Frontal cortex (tissue), 4 donors: ENCODE measurements around the gene LMOD3. TPM values are rescaled to one million over a fixed set of nuclear protein-coding genes. Genes with fewer than 3 reads are reported as not detected.

Source experiments
- DNase-seq, 2 donors: peaks; one replicate each; pipeline ENCODE4 v3.0.0; 2012; ENCODE audit warnings: low spot score in 2 of 2
- FAIRE-seq: peaks from 2 replicates; lab custom pipeline; 2012; peaks lifted over from hg19 to GRCh38; lab: Jason Lieb, UNC
- total RNA-seq: library from RNA; depleted of rRNA; stranded (reverse); fragments of >200 nt; gene quantifications from one replicate; pipeline ENCODE4 v1.2.3, GENCODE V29; 2014
- donor health status: control.
- donor health status: control.
- donor health status: control.

Gene LMOD3
- total RNA-seq = 0.41 TPM

DNA sequence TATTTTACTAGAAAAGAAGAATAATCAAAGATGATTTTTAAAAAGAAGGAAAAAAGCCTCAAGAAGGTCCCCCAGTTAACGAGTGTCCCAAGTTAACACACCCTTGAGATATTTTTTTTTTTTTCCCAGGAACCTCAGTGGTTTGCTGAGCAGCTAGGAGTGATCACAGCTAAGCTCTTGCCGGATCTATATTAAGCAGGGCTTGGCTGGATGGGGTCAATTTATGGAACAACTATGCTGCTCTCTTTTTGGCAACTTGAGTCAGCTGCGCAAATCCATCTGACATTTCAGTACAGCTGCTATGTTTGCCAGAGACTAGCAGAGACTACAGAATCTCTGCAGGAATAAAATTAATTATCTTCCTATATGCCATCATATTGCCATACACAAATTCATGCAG is at the start of gene LMOD3:
TSS of gene LMOD3 (minus strand) at position 193 of the 400 bp plus-strand sequence. CDS start 209 bp downstream, outside the sequence.
- DNase-seq (no peak), FAIRE-seq (no peak)

DNA sequence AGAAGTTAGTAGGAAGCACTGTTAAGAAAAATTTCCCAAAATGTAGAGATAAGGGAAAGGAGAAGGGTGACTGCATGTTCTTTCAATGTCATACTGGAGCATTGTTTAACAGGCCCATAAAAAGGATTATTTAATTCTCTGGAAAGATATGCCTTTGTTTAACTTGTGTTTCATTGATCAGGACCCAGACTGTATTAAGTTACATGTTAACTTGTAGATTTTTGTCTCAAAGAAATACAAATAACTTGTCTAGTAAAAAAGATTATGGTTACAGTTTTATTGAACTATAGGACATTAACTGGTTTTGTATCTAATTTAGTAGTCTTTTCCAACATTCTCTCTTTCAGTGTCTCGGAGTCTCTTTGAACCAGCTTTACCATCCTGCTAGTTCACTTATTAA is 49.7 kb upstream of the LMOD3 start:
- no peak for DNase-seq
- FAIRE-seq = peak; percentile 10

DNA sequence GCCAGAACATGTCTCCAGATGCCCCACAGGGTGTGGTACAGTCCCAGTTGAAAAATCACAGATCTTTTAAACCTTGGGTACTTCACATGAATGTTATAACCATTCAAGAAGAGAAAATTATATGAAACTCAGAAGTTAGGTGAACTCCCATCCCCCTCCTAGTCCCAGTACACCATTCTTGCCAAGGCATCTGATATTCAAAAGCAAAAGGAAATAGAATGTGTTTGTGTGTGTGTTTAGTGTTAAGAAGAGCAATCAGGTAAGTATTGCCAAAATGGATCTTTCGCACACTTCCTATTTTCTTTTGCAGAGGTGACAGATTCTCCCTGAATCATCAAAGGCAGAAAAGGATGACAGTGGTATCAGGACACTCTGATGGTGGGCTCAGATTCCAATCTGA is 44.1 kb upstream of the LMOD3 start:
- no peak for DNase-seq
- FAIRE-seq = no peak

DNA sequence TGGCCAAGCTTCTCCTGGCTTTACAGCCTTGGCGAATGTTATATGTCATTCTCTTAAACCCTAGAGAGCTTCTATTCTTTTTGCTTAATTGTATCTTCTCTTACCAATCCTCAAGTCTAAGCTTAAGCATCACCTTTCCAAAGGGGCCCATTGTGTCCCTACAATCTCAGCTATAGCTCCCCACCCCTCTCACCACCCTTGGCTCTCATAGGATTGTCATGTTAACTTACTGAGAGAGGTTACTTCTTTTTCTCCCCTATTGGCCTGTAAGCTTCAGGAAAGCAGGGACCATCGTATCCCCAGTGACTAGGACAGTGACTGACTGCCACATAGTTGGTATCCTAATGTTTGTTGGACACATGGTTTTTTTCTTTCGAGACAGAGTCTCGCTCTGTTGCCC is 43.3 kb upstream of the LMOD3 start:
- DNase-seq (no peak), FAIRE-seq (no peak)

DNA sequence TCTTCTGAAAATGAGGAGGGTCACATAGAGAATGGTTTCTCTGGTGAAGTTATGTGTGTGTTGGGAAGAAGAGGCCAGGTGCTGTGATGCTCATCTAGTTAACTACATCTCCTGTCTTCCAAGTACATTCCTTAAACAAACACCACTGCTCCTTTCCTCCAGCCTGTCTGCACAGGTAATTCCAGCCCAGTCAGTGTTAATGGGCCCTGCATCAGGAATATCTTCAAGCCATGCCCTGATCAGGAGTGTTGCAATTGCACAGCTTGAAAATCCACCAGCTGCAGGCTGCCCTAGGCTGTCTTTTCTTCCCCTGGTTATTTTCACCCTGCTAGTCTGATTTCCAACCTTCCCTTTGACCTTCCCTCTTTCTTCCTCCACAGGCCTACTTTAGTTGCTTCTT is 41.9 kb upstream of the LMOD3 start:
- DNase-seq = no peak
- no peak for FAIRE-seq

DNA sequence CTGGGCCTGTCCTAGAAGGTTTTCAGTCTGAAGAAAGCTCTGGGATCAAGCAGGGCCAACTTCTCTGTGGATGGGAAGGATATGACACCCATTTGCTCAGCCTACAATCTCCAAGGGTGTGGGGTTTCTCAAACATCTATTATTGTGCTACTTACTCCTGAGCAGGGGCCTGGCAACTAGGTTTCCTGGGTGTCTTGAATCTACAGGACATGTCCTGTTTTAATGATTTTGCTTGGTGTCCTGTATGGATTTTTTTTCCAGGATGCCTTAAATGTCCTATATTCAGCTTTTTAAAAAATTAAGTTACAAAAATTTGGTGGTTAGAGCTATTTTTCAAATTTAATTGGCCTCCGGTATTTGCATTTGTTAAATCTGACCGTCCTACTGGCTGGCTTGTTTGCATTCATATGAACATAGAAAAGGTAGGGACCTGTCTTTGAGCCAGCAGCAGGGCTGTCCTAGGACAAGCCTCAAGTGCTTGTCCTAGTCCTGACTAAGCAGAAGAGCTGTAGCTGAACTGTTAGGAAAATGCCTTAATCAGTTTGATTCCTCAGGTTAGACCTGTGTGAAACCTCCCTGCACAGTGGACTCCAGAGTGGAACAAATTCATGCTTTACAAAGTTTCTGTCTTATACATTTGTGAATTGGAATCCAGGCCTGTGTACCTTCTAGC is 40.0 kb upstream of the LMOD3 start:
- DNase-seq = no peak
- no peak for FAIRE-seq

DNA sequence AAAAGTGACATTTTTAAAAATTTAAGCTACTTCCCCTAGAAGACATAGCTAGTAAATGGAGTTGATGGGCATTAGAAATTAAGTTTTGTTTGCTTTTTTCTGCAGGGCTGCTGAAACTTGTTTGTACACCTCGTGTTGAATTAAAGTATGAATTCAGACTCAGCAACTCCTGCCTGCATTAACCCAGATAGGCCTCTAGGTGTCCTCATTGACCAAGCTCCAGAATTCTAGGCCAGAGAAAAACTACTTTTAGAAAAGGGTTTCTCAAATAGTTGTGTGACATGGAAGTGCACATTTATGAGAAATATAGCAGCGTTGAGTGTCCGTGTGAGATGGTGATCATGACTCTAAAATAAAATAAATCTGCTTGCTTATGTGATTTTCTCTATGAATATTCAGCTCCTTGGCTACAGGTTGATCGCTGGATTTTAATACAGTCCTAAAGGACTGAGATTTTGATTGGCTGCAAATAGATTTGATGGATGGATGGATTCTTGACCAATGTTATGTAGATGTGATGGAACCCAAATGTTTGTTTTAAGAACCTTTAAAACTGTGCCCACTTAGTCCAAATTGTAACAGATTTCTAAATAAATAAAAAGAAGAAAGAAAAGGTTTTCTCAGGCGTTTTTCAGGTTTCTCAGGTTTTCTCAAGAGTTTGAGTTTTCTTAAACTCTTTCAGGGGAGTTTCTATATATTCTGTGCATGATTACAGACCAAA is 39.4 kb upstream of the LMOD3 start:
- peak; percentile 18 to 60 for DNase-seq

DNA sequence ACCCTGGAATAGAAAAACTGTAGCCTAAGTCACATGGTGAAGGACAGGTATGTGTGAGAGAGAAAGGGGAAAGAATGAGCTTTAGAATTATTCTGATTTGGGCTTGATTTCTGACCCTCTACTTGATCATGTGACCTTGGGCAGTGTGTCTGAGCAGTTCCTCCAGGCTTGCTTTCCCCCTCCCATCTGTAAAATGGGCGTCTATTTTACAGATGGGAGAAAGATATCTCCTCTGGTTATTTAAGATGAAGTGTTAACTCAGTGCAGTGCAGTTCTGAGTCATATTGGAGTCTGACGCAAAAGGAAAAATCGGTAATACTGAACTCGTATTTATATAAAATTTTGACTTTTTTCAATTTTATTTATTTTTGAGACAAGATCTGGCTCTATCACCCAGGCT is 38.1 kb upstream of the LMOD3 start:
- DNase-seq = no peak
- FAIRE-seq = no peak

More for the DNA sequence above, 39.4 kb upstream of the LMOD3 start:
- FAIRE-seq = peak; percentile 64

DNA sequence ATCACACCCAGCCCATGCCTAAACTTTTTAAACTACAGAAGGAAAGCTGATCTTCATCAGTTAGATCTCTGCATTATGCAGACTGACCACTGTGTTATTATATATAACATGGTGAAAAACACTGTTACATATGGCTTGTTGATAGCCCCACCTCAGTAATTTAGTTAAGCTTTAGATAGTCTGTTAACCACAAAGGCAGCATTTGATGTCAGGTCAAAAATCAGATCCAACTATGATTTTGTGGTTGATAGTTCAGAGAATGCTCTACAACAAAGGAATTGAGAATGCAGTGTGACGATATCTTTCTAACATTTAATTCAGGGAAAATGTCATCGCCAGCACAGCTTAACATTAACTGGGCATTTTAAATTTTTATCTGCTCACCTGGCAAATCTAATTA is 37.7 kb upstream of the LMOD3 start:
- no peak for FAIRE-seq
- DNase-seq = no peak

DNA sequence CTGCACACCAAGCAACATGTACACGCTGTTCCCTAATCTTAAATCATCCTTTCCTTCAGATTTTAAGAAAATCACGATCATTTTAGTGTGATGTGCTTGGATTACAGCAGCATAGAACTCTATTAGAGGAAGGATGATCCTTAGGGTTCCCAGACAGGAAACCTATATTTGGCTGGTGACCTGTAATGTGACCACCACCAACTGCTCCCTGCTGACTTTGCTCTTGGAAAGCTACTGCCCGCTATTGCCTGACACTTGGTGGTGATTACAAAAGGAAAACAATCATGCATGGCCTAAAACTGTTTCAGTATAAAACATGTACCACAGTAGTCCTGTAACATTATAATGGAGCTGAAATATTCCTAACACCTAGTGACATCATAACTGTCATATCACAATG is 27.2 kb upstream of the LMOD3 start:
- no peak for DNase-seq
- no peak for FAIRE-seq

DNA sequence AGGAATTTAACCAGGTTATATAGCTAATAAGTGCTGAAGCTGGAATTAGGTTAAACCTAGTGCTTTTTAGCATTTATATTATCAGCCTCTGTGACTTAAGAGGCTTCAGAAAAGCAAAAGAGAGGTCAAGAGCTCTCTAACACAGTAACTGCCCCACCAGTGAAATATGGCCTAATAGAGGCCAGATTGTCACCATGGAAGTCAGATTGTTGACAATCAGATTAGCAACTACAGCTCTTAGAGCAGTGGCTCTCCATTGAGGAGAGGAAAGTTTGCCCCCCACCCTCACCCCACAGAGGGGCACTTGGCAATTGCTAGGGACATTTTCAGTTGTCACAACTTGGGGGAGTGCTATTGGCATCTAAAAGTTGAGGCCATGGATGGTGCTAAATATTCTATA is 23.3 kb upstream of the LMOD3 start:
- DNase-seq (no peak), FAIRE-seq (no peak)

DNA sequence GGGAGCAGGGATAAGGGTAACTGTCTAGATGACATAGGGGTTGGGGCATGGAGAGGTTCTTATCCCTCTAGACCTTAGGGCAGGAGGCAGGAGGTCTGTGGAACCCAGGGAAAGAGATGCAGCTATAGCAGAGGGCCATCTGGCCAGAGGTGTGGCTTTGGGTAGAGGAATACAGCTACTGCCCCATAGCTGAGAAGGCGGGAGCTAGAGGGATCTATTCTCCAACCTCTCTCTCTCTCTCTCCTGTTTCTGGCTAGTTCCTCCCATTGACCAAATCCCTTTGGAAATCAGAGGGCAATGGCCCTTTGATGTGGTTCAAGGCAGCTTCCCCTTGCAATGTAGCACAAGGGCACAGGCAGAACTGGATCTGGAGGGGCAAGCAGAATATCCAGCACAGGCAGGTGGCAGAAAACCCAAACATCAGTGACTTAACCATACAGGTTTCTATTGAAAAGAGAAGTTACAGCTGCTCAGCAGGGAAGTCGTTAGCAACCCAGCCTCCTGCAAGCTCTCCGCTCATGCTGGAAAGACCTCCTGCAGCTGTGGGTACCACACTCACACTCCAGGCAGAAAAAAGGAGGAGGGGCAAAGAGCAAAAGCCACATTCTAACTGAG is 22.3 kb upstream of the LMOD3 start:
- DNase-seq = no peak
- no peak for FAIRE-seq

DNA sequence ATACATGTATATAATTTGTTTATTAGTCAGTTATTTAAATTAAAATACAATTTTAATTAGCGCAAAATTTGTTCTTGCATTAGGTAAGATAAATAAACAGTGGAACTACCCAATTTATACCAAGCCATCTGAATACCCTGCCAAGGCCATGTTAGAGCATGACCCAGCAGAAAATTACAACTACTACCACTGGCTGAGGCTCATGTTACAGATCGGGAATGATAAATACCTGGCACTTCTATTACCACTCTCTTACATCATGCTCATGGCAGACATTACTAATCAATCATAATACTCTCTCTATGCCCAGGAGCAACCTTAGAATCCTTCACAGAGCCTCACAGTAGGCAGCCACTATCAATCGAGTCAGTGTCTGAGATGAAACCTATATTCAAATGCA is 21.2 kb upstream of the LMOD3 start:
- FAIRE-seq = no peak
- no peak for DNase-seq

DNA sequence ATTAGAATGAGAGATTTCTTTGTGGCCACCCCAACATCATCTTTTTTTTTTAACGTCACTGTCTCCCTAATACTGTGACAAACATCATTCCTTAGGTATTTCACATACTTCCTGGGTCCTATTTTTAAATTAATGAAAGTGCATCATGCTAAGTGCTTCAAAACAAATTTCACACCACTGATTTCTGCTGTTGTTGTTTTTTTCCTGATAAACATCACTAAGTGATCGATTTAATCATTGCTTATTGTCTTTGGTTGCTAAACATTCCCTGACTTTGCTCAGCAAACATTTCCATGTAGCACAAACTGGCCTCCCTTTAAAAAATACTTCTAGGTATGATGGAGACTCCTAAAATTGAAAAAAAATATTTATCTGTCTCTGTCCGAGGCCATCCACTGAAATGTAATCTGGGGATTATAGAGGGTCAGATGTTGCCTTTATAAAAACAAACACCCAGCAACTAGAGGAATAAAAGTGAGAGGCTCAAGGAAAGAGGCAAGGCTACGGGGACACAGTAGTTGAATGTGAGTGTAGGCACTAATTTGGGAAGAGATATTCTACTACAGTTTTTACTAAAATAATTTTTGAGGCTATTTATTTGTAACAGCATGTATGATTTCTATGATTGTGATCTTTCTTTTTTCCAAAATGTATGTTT is 20.5 kb upstream of the LMOD3 start:
- DNase-seq (no peak), FAIRE-seq (no peak)

DNA sequence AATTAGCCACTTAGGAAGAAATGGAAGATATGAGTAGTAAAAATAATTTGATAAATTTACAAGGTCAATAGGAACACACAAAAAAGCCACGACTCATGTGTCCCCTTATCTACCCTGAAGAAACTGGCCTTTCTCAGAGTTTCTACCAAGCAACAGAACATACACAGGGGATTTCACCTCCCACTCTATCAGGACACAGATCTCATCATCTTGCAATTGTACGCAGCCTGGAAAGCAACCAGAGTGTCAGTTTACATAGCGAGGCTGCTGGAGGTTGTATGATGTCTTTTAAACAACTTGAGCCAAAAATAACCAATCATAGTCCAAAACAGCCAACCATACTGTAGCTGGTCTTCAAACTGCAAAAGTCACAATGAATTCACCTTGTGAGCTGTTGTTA is 19.7 kb upstream of the LMOD3 start:
- FAIRE-seq (no peak), DNase-seq (no peak)

DNA sequence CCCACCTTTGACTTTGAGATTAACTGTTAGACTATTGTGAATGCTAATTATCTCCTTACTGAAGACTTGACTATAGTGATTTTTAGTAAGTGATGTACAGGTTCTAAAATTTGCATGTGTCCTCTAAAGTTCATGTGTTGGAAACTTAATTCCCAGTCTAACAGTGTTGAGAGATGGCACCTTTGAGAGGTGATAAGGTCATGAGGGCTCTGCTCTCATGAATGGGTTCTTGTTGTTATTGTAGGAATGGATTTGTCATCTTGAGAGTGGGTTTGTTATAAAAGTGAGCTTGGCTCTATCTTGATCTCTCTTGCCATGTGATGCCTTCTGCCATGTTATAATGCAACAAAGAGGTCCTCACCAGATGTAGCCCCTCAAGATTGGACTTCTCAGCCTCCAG is 18.9 kb upstream of the LMOD3 start:
- DNase-seq = no peak
- no peak for FAIRE-seq

DNA sequence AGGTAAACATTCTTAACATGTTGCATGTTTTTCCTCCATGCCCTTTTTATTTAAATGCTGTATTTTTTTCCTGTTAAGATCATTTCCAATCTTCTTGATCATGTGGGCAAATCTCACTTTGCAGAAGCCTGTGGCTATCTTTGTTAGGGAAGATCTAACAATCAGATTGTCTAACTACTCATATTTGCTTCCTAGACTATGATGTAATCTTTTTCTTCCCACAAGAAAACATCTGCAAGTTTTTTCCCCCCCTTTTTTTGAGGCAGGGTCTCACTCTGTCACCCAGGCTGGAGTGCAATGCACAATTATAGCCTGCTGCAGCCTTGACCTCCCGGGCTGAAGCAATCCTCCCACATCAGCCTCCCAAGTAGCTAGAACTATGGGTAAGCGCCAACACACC is 15.0 kb upstream of the LMOD3 start:
- DNase-seq (no peak), FAIRE-seq (no peak)

DNA sequence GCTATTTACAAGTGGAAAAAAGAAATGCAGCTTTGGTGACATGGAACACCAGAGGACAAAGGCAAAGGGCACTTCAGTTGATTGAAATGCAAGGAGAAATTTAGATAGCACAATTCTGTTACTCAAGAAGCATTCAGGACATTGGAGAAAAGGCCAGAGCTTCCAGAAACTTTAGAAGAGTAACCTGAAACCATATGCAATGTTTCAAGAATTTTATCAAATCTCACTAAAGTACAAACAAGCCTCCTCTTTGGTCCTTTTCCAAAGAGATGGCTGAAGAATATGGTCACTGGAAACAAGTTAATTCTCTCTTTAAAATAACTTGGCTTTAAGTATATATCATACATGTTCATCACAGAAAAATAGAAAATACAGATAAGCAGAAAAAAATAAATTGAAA is 14.6 kb upstream of the LMOD3 start:
- DNase-seq (no peak), FAIRE-seq (no peak)

DNA sequence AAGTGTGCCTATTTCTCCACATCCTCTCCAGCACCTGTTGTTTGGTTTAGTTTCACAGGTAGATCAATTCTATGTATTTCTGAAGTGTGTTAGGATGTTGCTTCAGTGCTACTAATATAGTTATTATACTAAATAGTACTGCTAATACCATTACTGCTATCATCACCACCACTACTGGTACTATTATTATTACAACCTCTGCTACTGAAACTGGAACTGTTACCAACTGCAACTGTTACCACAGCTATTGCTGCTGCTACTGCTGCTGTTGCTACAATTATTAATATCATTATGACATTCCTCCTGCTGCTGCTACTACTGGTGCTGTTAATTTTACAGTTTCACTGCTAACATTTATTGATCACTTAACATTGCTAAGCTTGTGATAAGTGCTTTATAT is 8.3 kb upstream of the LMOD3 start:
- DNase-seq = no peak
- FAIRE-seq = no peak

DNA sequence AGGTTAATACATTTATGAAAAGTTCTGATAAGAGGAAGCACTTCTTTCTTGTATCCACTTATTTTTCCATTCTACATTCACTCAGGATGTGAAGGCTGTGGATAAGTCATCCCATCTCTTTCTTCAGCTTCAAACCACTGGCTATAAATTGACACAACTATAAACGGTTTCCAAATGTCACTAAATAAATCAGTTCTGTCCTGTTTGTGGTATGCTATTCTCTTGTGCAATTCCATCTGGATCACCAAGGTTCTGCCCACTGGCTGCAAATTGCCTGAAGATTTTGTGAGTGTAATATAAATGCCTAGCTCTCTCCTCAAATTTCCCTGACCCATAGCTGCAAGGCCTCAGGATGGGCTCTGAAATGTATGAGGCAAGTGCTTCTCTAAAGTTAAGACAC is 7.1 kb upstream of the LMOD3 start:
- DNase-seq (no peak), FAIRE-seq (no peak)

DNA sequence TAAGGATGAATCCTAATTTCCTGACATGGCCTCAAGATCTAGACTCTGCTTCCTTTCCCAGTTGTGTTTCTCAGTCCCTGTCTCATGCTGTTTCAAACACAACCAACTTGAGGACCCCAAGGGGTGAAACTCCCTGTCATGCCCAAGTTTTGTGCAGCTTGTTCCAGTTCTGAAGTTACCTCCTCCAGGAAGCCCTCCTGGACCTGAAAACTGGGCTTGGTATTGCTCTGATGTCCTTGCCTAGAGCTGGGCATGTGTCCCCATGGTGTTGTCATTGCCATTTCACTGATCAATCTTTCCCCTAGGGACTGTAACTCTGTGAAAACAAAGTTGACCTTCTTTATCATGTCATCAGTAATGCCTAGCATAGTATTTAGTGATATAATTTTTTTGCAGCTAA is 6.1 kb upstream of the LMOD3 start:
- DNase-seq (no peak), FAIRE-seq (no peak)
